Glutamatergic neuron (in vitro differentiated cells): Measurements from ENCODE around the gene NUP205. TPM values are rescaled to one million over a fixed set of nuclear protein-coding genes. Genes with fewer than 3 reads are reported as not detected.

Experiments used
- DNase-seq: peaks from one replicate; pipeline ENCODE4 v3.0.0; 2022
- H3K27ac Mint-ChIP-seq: one replicate; pipeline ENCODE4 v1.8.0; 2020; ENCODE audit warnings: mild to moderate bottlenecking, mixed read lengths, inconsistent platforms; ENCODE audit not compliant: unreplicated experiment
- H3K27me3 Mint-ChIP-seq: one replicate; pipeline ENCODE4 v1.8.0; 2020; ENCODE audit warnings: mild to moderate bottlenecking, moderate library complexity, mixed read lengths, inconsistent platforms; ENCODE audit not compliant: unreplicated experiment
- H3K36me3 Mint-ChIP-seq: one replicate; pipeline ENCODE4 v1.8.0; 2020; ENCODE audit warnings: mild to moderate bottlenecking, mixed read lengths, inconsistent platforms; ENCODE audit not compliant: unreplicated experiment
- H3K4me1 Mint-ChIP-seq: one replicate; pipeline ENCODE4 v1.8.0; 2020; ENCODE audit warnings: mild to moderate bottlenecking, low read depth, mixed read lengths, inconsistent platforms; ENCODE audit not compliant: unreplicated experiment
- H3K4me3 Mint-ChIP-seq: one replicate; pipeline ENCODE4 v1.8.0; 2020; ENCODE audit warnings: mild to moderate bottlenecking, mixed read lengths, inconsistent platforms; ENCODE audit not compliant: unreplicated experiment
- H3K9me3 Mint-ChIP-seq: one replicate; pipeline ENCODE4 v1.8.0; 2020; ENCODE audit warnings: mild to moderate bottlenecking, moderate library complexity, mixed read lengths, inconsistent platforms; ENCODE audit not compliant: unreplicated experiment
- CTCF ChIP-seq: fragments of 200-600 bp; sonication (generic); IDR thresholded peaks from one replicate; pipeline ENCODE4 v1.5.0; 2021; ENCODE audit not compliant: partially characterized antibody, unreplicated experiment
- total RNA-seq: library from RNA; stranded (reverse); fragmentation: NEBNext Ultra II Directional; extraction: Animal tissue kit (Norgen Biotek cat#: 25700); gene quantifications from one replicate; pipeline ENCODE4 v1.2.1, GENCODE V29; 2021; ENCODE audit not compliant: unreplicated experiment

NUP205 gene
- total RNA-seq, 1 donor from 2014 or later, result 56.5 TPM

DNA sequence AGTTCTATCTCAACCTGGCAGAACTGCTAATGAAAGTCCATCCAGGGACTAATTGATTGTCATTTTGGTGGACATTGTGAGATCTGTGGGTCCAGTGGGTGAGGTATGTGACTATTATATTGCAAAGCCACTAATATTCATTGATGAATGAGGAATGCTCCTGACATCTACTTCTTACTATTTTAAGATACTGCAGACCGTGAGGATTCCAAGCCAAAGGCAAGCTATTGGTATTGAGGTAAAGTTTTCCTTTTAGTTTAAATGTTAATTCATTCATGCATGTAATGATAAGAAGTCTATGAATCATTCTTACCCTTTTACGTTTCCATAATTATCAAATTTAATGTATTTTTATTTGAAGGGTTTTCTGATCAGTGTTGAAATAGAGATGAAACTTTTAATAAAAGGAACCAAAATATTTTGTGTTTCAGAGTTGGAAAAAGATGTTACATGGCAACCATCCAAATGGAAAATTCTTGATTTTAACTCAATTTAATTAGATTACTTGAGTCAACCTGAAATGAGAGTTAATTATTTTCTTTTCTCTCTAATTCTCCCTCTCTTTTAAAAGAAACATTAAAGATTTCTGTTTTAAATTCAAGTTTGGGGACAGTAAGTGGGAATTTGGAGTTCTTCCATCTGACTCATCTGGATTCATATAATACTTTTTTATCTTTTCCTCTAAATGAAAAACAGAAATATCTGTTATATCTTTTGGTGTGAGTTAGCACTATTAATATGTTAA, 39.6 kb downstream of the NUP205 start:
- DNase-seq, result no peak
- no peaks in the 10 kb centered on the region for H3K4me1 Mint-ChIP-seq
- no peak overlapping the region for H3K4me3 Mint-ChIP-seq
- H3K27me3 Mint-ChIP-seq, result no peaks in the 10 kb centered on the region
- no peaks in the 10 kb centered on the region for H3K9me3 Mint-ChIP-seq
- no peak for TF ChIP-seq CTCF
- H3K27ac Mint-ChIP-seq, result no peak overlapping the region
- H3K36me3 Mint-ChIP-seq, result no peaks in the 10 kb centered on the region

DNA sequence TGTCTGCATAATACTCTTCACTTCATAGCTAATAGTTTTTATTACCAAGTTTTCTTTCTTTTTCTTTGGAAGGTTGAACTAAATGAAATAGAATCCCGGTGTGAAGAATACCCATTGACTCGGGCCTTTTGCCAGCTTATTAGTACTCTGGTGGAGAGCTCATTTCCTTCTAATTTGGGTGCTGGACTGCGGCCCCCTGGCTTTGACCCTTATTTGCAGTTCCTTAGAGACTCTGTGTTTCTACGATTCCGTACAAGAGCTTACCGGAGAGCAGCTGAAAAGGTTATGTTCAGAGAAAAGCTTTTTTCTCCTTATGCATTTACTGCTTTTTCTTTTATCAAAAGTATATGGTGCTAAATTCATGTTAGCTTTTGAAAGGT, 40.2 kb downstream of the NUP205 start:
- Mint-ChIP-seq H3K27me3 (no peaks in the 10 kb centered on the region), H3K36me3 (no peaks in the 10 kb centered on the region), H3K27ac (no peak overlapping the region), H3K4me3 (no peak overlapping the region), H3K9me3 (no peaks in the 10 kb centered on the region), H3K4me1 (no peaks in the 10 kb centered on the region)
- no peak for DNase-seq
- TF ChIP-seq CTCF, result no peak

- Mint-ChIP-seq H3K27ac (no peak overlapping the region), H3K27me3 (no peaks in the 10 kb centered on the region), H3K36me3 (no peaks in the 10 kb centered on the region), H3K4me3 (no peak overlapping the region), H3K9me3 (no peaks in the 10 kb centered on the region), H3K4me1 (no peaks in the 10 kb centered on the region)
- TF ChIP-seq CTCF, result no peak
- no peak for DNase-seq
Measured at GRCh38 chr7:135599471-135599870, 41.8 kb downstream of the NUP205 start.

GRCh38 chr7:135600226-135600625, 42.5 kb downstream of the NUP205 start:
- no peak for DNase-seq
- TF ChIP-seq CTCF, result no peak
- no peaks in the 10 kb centered on the region for H3K9me3 Mint-ChIP-seq
- H3K4me3 Mint-ChIP-seq, result no peak overlapping the region
- H3K36me3 Mint-ChIP-seq, result no peaks in the 10 kb centered on the region
- H3K27ac Mint-ChIP-seq, result no peak overlapping the region
- no peaks in the 10 kb centered on the region for H3K4me1 Mint-ChIP-seq
- no peaks in the 10 kb centered on the region for H3K27me3 Mint-ChIP-seq

DNA sequence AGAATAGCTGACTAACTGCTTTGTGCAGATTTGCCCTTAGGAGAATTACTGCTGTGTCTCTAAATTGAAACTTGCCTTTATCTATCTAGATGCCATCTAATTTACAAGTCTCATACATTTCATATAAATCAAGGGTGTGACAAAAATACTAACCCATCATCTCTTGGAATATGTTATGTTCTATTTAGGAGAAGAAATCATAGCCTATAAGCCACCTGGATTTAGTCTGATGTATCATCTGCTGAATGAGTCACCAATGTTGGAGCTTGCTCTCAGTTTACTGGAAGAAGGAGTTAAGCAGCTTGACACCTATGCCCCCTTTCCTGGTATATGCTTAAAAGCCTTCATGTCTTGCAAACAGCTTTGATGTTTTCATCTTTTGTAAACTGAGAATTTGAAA, 43.5 kb downstream of the NUP205 start:
- Mint-ChIP-seq H3K4me1 (no peaks in the 10 kb centered on the region), H3K4me3 (no peak overlapping the region)

More for the DNA sequence above, 43.5 kb downstream of the NUP205 start:
- no peak for DNase-seq
- Mint-ChIP-seq H3K9me3 (no peaks in the 10 kb centered on the region), H3K27ac (no peak overlapping the region), H3K27me3 (no peaks in the 10 kb centered on the region), H3K36me3 (no peaks in the 10 kb centered on the region)
- TF ChIP-seq CTCF, result no peak
